ENCODE data around the gene C4orf36.

C4orf36 gene

DNA sequence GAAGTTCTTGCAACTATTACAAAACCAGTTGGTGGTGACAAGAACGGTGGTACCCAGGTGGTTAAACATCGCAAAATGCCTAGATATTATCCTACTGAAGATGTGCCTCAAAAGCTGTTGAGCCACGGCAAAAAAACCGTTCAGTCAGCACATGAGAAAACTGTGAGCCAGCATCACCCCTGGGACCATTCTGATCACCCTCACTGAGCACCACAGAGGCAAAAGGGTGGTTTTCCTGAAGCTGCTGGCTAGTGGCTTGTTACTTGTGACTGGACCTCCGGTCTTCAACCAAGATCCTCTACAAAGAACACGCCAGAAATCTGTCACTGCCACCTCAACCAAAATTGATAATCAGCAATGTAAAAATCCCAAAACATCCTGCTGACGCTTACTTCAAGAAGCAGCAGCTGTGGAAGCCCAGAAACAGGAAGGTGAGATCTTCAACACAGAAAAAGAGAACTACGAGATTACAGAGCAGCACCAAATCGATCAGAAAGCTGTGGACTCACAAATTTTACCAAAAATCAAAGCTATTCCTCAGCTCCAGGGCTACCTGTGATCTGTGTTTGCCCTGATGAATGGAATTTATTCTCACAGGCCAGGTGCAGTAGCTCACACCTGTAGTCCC is 21.7 kb downstream of the C4orf36 start:
- no peak overlapping the region for H3K4me3 ChIP-seq (ENCODE audit: low read depth, low read length)

GRCh38 chr4:86857341-86858052 is 34.7 kb downstream of the C4orf36 start:
- H3K4me3 ChIP-seq (ENCODE audit: low read depth, low read length): no peak overlapping the region

DNA sequence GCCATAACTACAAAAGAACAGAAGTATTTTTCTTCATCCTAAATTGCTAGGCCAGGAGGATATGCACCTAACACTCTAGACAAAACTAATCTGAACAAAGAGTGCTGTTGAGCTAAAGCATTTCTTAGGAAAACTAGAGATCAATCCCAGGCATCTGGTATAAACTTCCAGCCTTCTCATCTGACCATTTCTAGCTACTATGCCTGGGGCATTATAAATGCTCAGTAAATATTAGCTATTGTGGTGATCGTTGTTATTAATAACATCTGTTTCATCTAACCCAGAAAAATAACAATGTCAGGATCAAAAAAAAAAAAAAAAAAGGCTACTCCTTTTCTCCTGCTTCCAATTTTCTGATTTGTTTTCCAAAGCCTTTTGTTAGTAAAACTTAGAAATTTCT is 35.3 kb downstream of the C4orf36 start:
- H3K4me3 ChIP-seq (ENCODE audit: low read depth, low read length): no peak overlapping the region

GRCh38 chr4:86855572-86855971 is 36.6 kb downstream of the C4orf36 start:
- no peak overlapping the region for H3K4me3 ChIP-seq (ENCODE audit: low read depth, low read length)

DNA sequence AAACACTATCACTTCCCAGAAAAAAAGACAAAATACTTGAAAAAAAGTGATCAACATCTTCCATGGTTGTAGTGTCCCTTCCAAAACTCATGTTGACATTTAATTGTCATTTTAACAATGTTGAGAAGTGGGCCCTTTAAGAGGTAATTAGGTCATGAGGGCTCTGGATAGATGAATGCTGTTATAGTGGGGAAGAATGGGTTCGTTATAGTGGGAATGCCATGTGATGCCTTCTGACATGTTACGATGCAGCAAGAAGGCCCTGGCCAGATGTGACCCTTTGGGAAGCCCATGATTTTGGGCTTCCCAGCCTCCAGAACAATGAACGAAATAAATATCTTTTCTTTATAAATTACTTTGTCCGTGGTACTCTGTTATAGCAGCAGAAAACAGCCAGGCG is 39.0 kb downstream of the C4orf36 start:
- no peak overlapping the region for H3K4me3 ChIP-seq (ENCODE audit: low read depth, low read length)

- no peak within 1 kb of the TSS for H3K4me3 ChIP-seq (ENCODE audit: low read depth, low read length)
Measured at GRCh38 chr4:86848732-86849619, 43.2 kb downstream of the C4orf36 start, which contains the start of gene SLC10A6. TSS of gene SLC10A6 (minus strand) at chr4:86849384. CDS start at chr4:86849115, 269 bp downstream.

- H3K4me3 ChIP-seq (ENCODE audit: low read depth, low read length): no peak overlapping the region
Measured at GRCh38 chr4:86848136-86848535, 44.1 kb downstream of the C4orf36 start.

- no peak overlapping the region for H3K4me3 ChIP-seq (ENCODE audit: low read depth, low read length)
Measured at GRCh38 chr4:86847571-86847970, 44.7 kb downstream of the C4orf36 start.

GRCh38 chr4:86846921-86847320 is 45.3 kb downstream of the C4orf36 start:
- H3K4me3 ChIP-seq (ENCODE audit: low read depth, low read length): no peak overlapping the region

GRCh38 chr4:86845593-86845992 is 46.6 kb downstream of the C4orf36 start:
- no peak overlapping the region for H3K4me3 ChIP-seq (ENCODE audit: low read depth, low read length)

DNA sequence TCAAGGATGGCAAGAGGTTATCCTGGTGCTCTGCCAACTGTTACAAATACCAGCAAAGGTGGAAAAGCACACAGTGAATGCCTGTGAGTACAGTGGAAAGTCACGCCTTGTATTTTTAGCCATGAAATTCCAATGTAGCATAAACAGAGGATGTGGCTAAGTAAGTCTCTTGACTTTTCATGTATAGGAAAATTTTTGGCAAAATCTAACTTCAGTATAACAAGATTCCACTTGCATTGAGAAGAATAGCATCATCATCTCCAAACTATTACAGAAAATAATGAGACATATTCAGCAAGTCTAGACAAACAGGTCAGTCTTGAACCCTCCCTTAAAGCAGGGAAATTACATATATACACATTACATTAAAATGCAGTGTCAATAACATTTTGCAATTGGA is 50.9 kb downstream of the C4orf36 start:
- H3K4me3 ChIP-seq (ENCODE audit: low read depth, low read length): no peak overlapping the region

GRCh38 chr4:86840858-86841257 is 51.4 kb downstream of the C4orf36 start:
- H3K4me3 ChIP-seq (ENCODE audit: low read depth, low read length): no peak overlapping the region

DNA sequence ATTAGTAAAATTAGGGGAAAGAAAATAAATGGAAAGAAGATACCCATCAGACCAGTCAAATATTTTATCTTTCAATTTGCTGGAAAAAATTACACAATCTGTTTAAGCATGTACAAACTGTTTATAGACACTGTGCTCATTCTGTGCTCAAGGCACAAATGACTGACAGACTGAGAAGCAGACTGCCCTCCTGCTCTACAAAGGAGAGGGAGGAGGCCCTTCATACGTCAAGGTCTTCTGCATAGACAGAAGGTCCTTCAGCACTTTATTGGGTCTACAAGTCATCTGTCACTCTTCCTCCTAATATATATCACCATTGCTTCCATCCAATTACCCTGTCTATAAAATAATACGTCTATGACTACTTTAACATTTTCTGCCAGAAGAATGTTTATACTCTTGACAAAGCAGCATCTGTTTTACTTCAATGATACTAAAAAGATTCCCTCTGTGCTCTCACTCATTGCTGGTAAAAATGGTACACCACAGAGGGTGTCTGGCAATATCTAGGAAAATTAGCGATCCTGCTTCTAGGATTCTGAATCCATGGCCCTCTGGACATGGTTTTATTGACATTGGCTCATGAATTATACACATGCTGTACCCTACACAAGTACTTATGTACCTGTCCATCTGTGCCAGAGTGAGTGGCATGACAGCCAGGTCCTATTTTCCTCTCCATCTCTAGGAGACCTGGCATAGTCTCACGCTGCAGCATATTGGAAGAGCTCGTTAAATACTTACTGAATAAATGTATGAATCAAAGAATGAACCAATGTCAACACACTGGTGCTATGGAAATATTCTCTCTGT is 54.3 kb downstream of the C4orf36 start:
- no peak overlapping the region for H3K4me3 ChIP-seq (ENCODE audit: low read depth, low read length)

DNA sequence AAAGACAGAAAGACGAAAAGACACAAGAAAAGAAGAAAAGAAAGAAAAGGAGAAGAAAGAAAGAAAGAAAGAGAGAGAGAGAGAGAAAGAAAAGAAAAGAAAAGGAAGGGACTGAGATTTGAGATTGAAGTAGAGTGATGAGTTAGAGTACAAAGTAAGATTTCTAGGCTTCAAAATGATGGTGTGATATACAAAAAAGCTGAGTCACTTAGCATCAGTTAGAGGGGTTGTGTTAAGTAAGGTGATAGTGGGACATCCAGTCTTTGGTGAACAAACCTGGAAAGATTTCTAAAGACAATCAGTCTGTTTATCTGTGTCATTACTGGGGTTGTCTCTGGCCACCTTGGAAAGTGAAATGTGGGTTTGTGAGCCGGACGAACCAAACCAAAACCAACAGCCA is 56.5 kb downstream of the C4orf36 start:
- no peak overlapping the region for H3K4me3 ChIP-seq (ENCODE audit: low read depth, low read length)

- H3K4me3 ChIP-seq (ENCODE audit: low read depth, low read length): no peak overlapping the region
Measured at GRCh38 chr4:86834901-86835300, 57.3 kb downstream of the C4orf36 start.

DNA sequence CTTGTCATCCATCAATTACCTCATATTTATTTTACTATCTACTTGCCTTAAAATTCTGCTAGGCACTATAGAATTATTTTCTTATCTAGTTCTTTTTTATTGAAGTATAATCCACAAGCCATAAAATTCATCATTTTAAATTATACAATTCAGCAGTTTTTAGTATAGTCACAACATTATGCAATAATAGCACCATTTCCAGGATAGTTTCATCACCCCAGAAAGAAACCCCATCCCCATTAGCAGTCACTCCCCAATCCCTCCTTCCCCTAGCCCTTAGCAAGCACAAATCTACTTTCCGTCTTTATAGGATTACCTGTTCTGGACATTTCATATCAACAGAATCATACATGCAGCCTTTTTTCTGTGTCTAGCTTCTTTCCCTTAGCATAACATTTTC is 58.6 kb downstream of the C4orf36 start:
- H3K4me3 ChIP-seq (ENCODE audit: low read depth, low read length): no peak overlapping the region

DNA sequence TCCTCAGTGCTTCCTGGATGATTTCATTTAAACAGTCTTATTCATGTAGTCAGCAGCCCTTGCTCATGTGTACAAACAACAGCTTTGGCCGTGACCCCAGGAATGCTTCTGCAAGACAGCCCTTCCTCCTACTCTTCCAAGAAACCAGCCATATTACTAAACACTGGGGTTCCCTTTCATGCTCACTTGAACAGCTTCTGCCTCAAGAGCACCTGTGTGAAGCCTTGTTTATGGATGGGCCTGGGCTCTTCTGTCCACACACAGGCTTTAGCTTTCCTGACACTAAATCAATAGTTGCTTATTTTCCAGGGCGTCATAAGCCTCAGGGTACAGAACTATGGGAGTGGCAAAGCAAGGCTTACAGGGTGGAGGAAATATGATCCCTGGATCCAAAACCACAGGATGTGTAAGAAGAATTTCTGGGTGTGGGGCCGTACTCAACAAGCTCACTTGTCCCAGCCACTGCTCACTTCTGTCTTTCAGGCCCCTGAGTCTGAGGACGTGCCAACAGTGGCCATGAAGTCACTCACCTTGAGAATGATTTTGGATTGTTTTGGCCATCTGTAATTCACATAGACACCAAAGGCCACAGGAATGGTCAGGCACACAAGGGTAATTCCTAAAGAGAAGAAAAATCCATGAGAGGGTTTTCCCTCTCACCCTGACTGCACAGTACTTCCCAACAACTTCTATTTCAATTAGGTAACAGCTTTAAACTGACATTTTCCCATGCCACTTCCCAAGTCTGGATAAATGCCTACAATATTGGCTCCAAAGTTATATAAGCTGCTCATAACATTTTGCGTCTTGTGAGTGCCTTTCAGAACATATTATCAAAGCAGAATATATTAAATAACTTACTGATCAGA is 60.7 kb downstream of the C4orf36 start:
- no peak overlapping the region for H3K4me3 ChIP-seq (ENCODE audit: low read depth, low read length)
